Measurements from ENCODE around the gene CERS6.

Gene CERS6

DNA sequence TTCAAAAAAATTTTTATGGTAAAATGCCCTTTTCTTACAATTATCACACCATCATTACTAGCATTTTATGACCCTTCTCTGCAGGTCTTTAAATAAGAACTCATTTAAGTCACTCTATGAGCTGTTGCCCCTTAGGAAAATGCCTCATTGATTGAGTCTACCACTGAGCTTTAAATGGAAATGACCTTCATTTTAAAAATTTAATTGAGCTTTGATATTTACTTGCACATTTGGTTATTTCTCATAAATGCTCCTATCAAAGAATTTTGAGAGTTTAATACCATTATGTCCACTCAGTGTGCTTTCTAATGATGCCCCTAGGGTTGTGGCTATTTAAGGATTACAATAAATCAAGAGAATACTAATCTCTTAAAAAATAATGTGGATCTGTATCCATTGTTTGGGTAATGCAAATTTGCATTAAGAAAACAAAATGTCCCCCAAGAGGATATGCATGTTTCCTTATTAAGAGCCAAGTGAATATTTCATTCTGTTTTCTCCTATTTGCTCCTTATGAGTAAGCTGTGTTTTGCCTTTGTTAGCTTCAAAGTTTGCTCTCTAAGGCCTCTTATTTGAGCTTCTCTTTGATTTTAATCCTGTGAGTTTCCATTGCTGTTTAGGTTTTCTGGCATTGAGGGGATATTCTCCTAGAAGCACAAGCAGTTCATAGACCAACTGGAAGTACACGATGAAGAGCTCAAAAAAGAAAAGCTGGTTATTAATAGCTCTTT lies 69.8 kb downstream of the CERS6 start:
- DNase-seq (ENCODE audit: low read depth) = no peak
- TF ChIP-seq, protein P1, sequence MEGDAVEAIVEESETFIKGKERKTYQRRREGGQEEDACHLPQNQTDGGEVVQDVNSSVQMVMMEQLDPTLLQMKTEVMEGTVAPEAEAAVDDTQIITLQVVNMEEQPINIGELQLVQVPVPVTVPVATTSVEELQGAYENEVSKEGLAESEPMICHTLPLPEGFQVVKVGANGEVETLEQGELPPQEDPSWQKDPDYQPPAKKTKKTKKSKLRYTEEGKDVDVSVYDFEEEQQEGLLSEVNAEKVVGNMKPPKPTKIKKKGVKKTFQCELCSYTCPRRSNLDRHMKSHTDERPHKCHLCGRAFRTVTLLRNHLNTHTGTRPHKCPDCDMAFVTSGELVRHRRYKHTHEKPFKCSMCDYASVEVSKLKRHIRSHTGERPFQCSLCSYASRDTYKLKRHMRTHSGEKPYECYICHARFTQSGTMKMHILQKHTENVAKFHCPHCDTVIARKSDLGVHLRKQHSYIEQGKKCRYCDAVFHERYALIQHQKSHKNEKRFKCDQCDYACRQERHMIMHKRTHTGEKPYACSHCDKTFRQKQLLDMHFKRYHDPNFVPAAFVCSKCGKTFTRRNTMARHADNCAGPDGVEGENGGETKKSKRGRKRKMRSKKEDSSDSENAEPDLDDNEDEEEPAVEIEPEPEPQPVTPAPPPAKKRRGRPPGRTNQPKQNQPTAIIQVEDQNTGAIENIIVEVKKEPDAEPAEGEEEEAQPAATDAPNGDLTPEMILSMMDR (IDR thresholded peaks at IDR 0.05; ENCODE audit: control insufficient read depth, insufficient read depth, low read depth, low read length, missing control alignments) = no peak
- H3K4me3 ChIP-seq (ENCODE audit: control insufficient read depth, low read depth, low read length) = no peak overlapping the region

DNA sequence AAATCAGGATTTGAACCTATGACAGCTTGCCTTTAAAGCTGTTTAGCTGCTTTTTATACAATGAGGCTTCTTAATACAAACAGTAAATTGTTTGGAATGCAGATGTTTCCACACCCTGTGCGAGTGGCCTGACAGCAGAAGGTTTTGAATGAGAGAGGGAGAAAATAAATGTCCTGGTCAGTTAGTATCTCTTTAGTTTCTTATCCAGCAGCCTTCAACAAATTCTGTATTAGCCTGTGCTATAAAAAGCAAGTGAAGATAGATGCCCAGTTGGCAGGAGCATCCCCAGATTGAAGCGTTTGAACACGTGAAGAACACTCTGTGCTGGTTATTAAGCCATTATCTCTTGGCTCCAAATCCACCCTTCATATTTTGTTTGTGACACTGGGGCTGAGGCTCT lies 70.6 kb downstream of the CERS6 start:
- TF ChIP-seq, protein P1 (IDR thresholded peaks at IDR 0.05; ENCODE audit: control insufficient read depth, insufficient read depth, low read depth, low read length, missing control alignments) = no peak
- H3K4me3 ChIP-seq (ENCODE audit: control insufficient read depth, low read depth, low read length) = no peak overlapping the region
- no peak for DNase-seq (ENCODE audit: low read depth)

DNA sequence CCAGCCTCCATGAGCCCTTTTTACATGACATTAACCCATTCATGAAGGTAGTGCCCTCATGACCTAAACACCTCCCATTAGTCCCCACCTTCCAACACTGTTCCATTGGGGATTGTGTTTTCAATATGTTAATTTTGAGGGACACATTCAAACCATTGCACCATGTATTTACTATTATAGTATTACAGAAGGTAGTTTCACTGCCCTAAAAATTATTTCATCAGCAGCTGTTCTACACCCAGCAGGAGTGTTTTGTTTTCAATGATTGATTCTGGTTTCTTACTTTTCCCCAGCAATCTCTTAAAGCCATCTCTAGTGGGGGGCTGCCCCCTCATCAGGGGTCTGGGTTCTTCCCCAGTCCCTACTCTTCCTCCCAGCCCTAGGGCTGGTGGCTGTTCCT lies 71.9 kb downstream of the CERS6 start:
- DNase-seq (ENCODE audit: low read depth) = no peak
- H3K4me3 ChIP-seq (ENCODE audit: control insufficient read depth, low read depth, low read length) = no peak overlapping the region
- TF ChIP-seq, protein P1 (IDR thresholded peaks at IDR 0.05; ENCODE audit: control insufficient read depth, insufficient read depth, low read depth, low read length, missing control alignments) = no peak

DNA sequence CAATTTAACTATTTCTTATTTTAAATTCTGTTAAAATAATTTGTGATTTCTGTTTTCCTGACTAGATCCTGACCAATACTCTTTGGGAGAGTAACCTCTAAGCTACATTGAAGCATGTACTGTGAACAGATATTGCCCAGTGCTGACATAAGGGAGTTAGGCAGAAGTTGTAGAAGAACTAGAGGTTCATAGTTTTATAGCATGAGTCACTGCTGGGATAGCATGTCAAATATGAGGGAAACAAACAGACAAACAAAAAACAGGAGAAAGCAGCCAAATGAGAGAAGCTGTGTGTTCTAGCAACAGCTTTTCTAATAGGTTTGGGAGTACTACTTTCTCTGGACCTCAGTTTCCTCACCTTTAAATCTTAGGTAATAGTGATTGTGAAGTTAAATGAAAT lies 72.4 kb downstream of the CERS6 start:
- DNase-seq (ENCODE audit: low read depth) = no peak
- TF ChIP-seq, protein P1 (IDR thresholded peaks at IDR 0.05; ENCODE audit: control insufficient read depth, insufficient read depth, low read depth, low read length, missing control alignments) = no peak
- H3K4me3 ChIP-seq (ENCODE audit: control insufficient read depth, low read depth, low read length) = no peak overlapping the region

DNA sequence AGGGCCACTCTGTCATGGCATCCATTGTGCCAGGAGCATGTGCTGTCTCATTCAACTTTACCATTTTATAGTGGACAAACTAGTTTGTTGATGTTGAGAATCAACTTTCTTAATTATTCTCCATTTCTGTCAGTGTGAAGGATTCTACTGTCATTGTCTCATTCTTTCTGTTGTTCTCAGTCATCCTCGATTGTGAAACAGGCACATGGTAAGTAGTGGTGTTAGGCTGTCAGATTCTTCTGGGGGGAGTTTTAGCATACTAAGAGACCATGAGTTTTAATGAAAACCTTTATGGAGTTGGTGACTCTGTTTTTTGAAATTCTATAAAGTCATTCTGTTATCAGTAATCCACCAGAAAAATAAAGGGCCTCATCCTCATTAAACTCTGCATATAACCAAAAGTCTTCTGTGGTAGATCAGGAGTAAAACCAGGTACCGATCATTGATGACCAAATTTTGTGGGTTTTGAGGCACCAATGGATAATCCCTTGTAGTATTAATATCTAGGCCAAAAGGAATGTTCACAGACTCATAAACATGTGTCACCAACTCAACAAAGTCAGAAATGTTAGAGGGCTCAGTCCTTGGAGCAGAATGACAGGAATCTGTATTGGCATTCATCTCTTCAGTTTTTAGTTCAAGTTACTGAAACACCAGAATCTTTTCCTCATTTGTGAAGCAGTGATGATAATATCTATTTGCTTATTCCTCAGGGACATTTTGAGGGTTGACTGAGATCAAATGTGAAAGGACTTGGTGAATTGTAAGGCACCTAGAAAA lies 73.2 kb downstream of the CERS6 start:
- no peak for DNase-seq (ENCODE audit: low read depth)
- TF ChIP-seq, protein P1 (IDR thresholded peaks at IDR 0.05; ENCODE audit: control insufficient read depth, insufficient read depth, low read depth, low read length, missing control alignments) = no peak
- no peak overlapping the region for H3K4me3 ChIP-seq (ENCODE audit: control insufficient read depth, low read depth, low read length)

DNA sequence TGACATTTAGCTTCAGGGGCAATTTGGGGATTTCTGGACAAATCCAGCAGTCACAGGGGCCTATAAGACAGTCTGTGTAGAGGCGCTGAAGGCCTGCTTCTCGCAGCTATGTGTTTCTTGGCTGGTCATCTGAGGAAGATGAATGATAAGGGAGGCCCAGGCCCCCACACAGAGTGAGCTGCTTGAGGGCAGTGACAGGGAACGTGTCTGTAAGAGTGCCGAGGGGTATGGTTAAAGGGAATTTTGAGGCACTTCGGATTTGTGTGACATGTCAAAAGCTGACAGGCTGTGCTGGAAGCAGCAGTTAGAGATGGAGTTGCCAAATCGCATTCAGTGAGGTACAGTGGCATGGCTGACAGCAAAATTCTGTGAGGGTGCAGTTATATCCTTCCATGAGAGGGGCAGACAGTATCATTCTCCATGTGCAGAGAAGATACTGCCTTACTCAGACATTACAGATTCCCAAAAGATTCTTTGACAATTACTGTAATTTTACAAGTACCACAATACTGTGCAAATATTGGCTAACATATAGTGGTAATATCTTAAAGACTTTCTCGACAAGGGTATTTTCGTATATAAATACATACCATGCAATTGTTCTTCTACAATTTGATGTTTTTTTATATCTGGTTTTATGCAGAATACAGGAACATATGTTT lies 74.0 kb downstream of the CERS6 start:
- TF ChIP-seq, protein P1 (IDR thresholded peaks at IDR 0.05; ENCODE audit: control insufficient read depth, insufficient read depth, low read depth, low read length, missing control alignments) = no peak
- no peak for DNase-seq (ENCODE audit: low read depth)
- no peak overlapping the region for H3K4me3 ChIP-seq (ENCODE audit: control insufficient read depth, low read depth, low read length)
